ENCODE data around the gene ZNF782. TPM values are rescaled to one million over a fixed set of nuclear protein-coding genes. Genes with fewer than 3 reads are reported as not detected.

Gene ZNF782
- total and polyA plus RNA-seq, 4 donors: 5.3 to 13.8 (median 10.3) TPM

- no peaks in the 10 kb centered on the region for H3K27me3 ChIP-seq (ENCODE audit: control insufficient read depth, insufficient read depth, low read length)
- WGBS (ENCODE audit: insufficient coverage): 0% methylated on average over 1 of the region's 3 CpGs
- no peak overlapping the region for H3K4me3 ChIP-seq (ENCODE audit: low read depth, low read length)
Measured at GRCh38 chr9:96781552-96781951, 72.8 kb downstream of the ZNF782 start.

GRCh38 chr9:96779089-96779488, 75.2 kb downstream of the ZNF782 start:
- WGBS (ENCODE audit: insufficient coverage): no CpG with 5 or more reads among the region's 2 CpGs
- DNase-seq (ENCODE audit: low read depth in 4 of 6, low spot score in 6 of 6): no peak
- peaks cover 14% of the 10 kb centered on the region for H3K36me3 ChIP-seq (ENCODE audit: control insufficient read depth, insufficient read depth, low read length)
- H3K27me3 ChIP-seq (ENCODE audit: control insufficient read depth, insufficient read depth, low read length): no peaks in the 10 kb centered on the region
- peaks cover 2% of the 10 kb centered on the region for H3K9me3 ChIP-seq (ENCODE audit: control insufficient read depth, insufficient read depth, low read length)
- no peak overlapping the region for H3K4me3 ChIP-seq (ENCODE audit: low read depth, low read length)
- H3K27ac ChIP-seq (ENCODE audit: low read depth, low read length): no peak overlapping the region
- peaks cover 14% of the 10 kb centered on the region for H3K4me1 ChIP-seq (ENCODE audit: control insufficient read depth, insufficient read depth, low read length)

More at GRCh38 chr9:96781552-96781951, 72.8 kb downstream of the ZNF782 start:
- DNase-seq (ENCODE audit: low read depth in 4 of 6, low spot score in 6 of 6): no peak
- no peak overlapping the region for H3K27ac ChIP-seq (ENCODE audit: low read depth, low read length)
- H3K4me1 ChIP-seq (ENCODE audit: control insufficient read depth, insufficient read depth, low read length): peaks cover 10% of the 10 kb centered on the region
- peaks cover 2% of the 10 kb centered on the region for H3K9me3 ChIP-seq (ENCODE audit: control insufficient read depth, insufficient read depth, low read length)
- H3K36me3 ChIP-seq (ENCODE audit: control insufficient read depth, insufficient read depth, low read length): no peaks in the 10 kb centered on the region

- H3K27ac ChIP-seq (ENCODE audit: low read depth, low read length): peak overlapping the region; percentile 88
- no peaks in the 10 kb centered on the region for H3K27me3 ChIP-seq (ENCODE audit: control insufficient read depth, insufficient read depth, low read length)
- peak in 2 of 6 donors; percentile 1 to 9 for DNase-seq (ENCODE audit: low read depth in 4 of 6, low spot score in 6 of 6)
- WGBS (ENCODE audit: insufficient coverage): 1% methylated on average over 21 of the region's 23 CpGs
- H3K4me3 ChIP-seq (ENCODE audit: low read depth, low read length): peak overlapping the region; percentile 81
- H3K4me1 ChIP-seq (ENCODE audit: control insufficient read depth, insufficient read depth, low read length): peaks cover 14% of the 10 kb centered on the region
- H3K9me3 ChIP-seq (ENCODE audit: control insufficient read depth, insufficient read depth, low read length): peaks cover 2% of the 10 kb centered on the region
- peaks cover 22% of the 10 kb centered on the region for H3K36me3 ChIP-seq (ENCODE audit: control insufficient read depth, insufficient read depth, low read length)
Measured at GRCh38 chr9:96777426-96777864, 76.9 kb downstream of the ZNF782 start.

GRCh38 chr9:96771124-96771523, 83.2 kb downstream of the ZNF782 start:
- Histone ChIP-seq H3K27me3 (ENCODE audit: control insufficient read depth, insufficient read depth, low read length) (no peaks in the 10 kb centered on the region), H3K4me3 (ENCODE audit: low read depth, low read length) (no peak overlapping the region), H3K4me1 (ENCODE audit: control insufficient read depth, insufficient read depth, low read length) (no peaks in the 10 kb centered on the region), H3K36me3 (ENCODE audit: control insufficient read depth, insufficient read depth, low read length) (peaks cover 31% of the 10 kb centered on the region), H3K9me3 (ENCODE audit: control insufficient read depth, insufficient read depth, low read length) (peaks cover 9% of the 10 kb centered on the region), H3K27ac (ENCODE audit: low read depth, low read length) (no peak overlapping the region)
- DNase-seq (ENCODE audit: low read depth in 4 of 6, low spot score in 6 of 6): no peak
- no CpG with 5 or more reads among the region's 2 CpGs for WGBS (ENCODE audit: insufficient coverage)

GRCh38 chr9:96769989-96770388, 84.3 kb downstream of the ZNF782 start:
- 100% methylated on average over 1 of the region's 6 CpGs for WGBS (ENCODE audit: insufficient coverage)
- Histone ChIP-seq H3K36me3 (ENCODE audit: control insufficient read depth, insufficient read depth, low read length) (peaks cover 25% of the 10 kb centered on the region), H3K4me1 (ENCODE audit: control insufficient read depth, insufficient read depth, low read length) (no peaks in the 10 kb centered on the region), H3K27me3 (ENCODE audit: control insufficient read depth, insufficient read depth, low read length) (no peaks in the 10 kb centered on the region), H3K4me3 (ENCODE audit: low read depth, low read length) (no peak overlapping the region), H3K9me3 (ENCODE audit: control insufficient read depth, insufficient read depth, low read length) (peaks cover 9% of the 10 kb centered on the region), H3K27ac (ENCODE audit: low read depth, low read length) (no peak overlapping the region)
- DNase-seq (ENCODE audit: low read depth in 4 of 6, low spot score in 6 of 6): no peak

Other genes with a start within 250 kb of the ZNF782 start
- 10 to 100 TPM; 19.9 to 46.5 TPM for gene CDC14B, start 234.7 kb downstream of the ZNF782 start, total RNA-seq
- gene CDC14B, start 234.7 kb downstream of the ZNF782 start, polyA plus RNA-seq (ENCODE audit: insufficient read length in 2 of 2): 10 to 100 TPM; 19.5 to 20.2 TPM
- 10 to 100 TPM; 11.6 to 15.5 TPM for gene PRXL2C, start 199.2 kb downstream of the ZNF782 start, total RNA-seq
- gene PRXL2C, start 199.2 kb downstream of the ZNF782 start, polyA plus RNA-seq (ENCODE audit: insufficient read length in 2 of 2): 1 to 10 TPM; 6.1 to 7.3 TPM
- 10 to 100 TPM; 30.8 to 36.4 TPM for gene ZNF510, start 76.4 kb downstream of the ZNF782 start, total RNA-seq
- 10 to 100 TPM; 16.2 to 20.8 TPM for gene ZNF510, start 76.4 kb downstream of the ZNF782 start, polyA plus RNA-seq (ENCODE audit: insufficient read length in 2 of 2)
- gene NUTM2G, start 74.3 kb upstream of the ZNF782 start, total RNA-seq: not detected
- 1 to 10 TPM; 1.7 to 2.3 TPM for gene NUTM2G, start 74.3 kb upstream of the ZNF782 start, polyA plus RNA-seq (ENCODE audit: insufficient read length in 2 of 2)
- gene CTSV, start 184.6 kb upstream of the ZNF782 start, total RNA-seq: 10 to 100 TPM in 1 of 2 donors, 1 to 10 TPM in 1; 3.5 to 11.7 TPM
- gene CTSV, start 184.6 kb upstream of the ZNF782 start, polyA plus RNA-seq (ENCODE audit: insufficient read length in 2 of 2): 1 to 10 TPM; 3.2 to 4.0 TPM